ENCODE data around the gene MAGEB10.

The MAGEB10 gene, protein sequence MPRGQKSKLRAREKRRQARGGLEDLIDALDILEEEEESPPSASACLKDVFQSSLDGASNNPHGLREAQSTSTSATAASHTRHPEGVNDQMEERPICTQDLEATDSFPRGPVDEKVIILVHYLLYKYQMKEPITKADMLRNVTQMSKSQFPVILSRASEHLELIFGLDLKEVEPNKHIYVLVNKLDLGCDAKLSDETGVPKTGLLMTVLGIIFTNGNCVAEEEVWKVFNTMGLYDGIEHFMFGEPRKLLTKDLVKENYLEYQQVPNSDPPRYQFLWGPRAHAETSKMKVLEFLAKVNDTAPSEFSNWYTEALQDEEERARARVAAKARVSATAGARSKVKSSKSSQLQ

DNA sequence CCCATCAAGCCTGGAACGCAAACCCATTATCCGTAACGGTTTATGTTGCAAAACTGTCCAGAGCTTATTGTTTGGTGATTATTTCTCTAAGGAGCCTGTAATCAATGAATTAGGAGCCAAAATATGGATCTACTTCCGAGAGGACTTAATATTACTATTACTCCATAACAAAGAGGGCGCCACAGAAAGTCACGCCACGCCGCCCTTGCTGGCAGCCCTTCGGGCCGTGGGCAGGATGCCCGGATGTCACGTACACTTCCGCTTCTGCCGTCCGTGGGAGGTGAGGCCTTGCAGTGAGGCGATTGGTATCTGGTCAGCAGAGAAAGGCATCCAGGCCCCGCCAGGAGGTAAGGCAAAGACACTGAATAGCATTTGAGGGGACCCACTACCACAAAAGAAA lies at the start of gene MAGEB10:
MAGEB10 (plus strand) TSS at position 301 of the 400 bp plus-strand sequence. CDS start 13,317 bp downstream, outside the sequence.
- in situ Hi-C loops (cut with MboI; ENCODE audit: low sequenced_read_pairs, unreplicated experiment), result no loop called here
- TF ChIP-seq, protein P1, sequence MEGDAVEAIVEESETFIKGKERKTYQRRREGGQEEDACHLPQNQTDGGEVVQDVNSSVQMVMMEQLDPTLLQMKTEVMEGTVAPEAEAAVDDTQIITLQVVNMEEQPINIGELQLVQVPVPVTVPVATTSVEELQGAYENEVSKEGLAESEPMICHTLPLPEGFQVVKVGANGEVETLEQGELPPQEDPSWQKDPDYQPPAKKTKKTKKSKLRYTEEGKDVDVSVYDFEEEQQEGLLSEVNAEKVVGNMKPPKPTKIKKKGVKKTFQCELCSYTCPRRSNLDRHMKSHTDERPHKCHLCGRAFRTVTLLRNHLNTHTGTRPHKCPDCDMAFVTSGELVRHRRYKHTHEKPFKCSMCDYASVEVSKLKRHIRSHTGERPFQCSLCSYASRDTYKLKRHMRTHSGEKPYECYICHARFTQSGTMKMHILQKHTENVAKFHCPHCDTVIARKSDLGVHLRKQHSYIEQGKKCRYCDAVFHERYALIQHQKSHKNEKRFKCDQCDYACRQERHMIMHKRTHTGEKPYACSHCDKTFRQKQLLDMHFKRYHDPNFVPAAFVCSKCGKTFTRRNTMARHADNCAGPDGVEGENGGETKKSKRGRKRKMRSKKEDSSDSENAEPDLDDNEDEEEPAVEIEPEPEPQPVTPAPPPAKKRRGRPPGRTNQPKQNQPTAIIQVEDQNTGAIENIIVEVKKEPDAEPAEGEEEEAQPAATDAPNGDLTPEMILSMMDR (IDR thresholded peaks at IDR 0.05; ENCODE audit: borderline replicate concordance, control extremely low read depth, extremely low read depth, insufficient read depth, missing control alignments), result no peak
- DNase-seq (ENCODE audit: low spot score), result no peak

DNA sequence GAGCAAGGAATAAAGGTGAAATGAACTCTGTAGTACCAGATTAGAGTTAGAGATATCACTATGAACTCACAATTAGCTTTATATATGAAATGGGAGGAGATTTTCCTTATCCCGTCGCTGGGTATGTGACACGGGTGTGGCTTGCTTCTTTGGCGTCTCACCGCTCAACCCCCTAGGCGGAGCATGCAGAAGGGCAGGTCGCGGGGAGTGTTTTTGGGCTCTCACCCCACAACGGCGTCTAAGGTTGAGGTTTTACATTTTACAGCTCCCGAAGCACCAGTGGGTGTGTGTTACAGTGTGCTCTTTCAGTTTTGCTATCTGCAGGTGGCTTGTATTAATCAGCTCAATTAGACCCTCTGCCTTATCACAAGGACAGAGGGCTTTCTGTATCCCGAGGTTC lies 42.1 kb upstream of the MAGEB10 start:
- DNase-seq (ENCODE audit: low spot score), result no peak
- TF ChIP-seq, protein P1 (IDR thresholded peaks at IDR 0.05; ENCODE audit: borderline replicate concordance, control extremely low read depth, extremely low read depth, insufficient read depth, missing control alignments), result no peak
- in situ Hi-C loops (cut with MboI; ENCODE audit: low sequenced_read_pairs, unreplicated experiment), result no loop called here

DNA sequence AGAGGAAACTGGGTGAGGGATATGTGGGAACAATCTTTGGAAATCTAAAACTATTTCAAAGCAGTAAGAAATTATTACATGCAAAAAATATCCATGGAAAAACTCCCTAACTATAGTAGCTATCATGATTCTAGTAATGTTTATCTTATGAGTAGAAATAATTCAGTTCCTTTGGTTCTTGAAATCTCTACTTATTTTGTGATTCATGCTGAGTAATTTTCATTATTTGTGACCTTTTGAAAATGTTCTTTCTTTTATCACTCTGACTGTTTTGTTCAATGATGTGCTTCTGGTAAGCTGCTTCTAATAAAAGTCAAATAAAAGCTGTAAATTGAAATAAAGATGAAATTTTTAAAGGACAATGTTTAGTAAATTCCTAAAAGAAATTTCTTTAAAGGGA lies 40.4 kb upstream of the MAGEB10 start:
- TF ChIP-seq, protein P1 (IDR thresholded peaks at IDR 0.05; ENCODE audit: borderline replicate concordance, control extremely low read depth, extremely low read depth, insufficient read depth, missing control alignments), result no peak
- in situ Hi-C loops (cut with MboI; ENCODE audit: low sequenced_read_pairs, unreplicated experiment), result no loop called here
- DNase-seq (ENCODE audit: low spot score), result no peak

DNA sequence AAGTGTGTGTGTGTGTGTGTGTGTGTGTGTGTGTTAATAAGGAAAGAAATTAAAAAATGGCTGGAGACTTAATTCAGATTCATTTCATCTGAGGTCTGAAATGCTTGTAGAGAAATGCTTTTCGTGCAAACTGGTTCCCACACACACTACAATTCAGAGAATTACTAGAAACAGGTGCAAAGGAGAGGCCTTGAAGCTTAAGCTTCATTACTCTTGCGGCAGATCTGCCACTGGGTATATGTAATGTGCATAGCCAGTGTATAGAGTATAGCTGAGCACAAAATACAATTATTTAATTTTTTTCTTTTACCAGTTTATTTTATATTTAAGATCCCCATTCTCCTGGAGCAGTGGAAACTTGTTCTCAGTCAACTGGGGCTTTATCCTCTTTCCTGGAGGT lies 31.8 kb upstream of the MAGEB10 start:
- in situ Hi-C loops (cut with MboI; ENCODE audit: low sequenced_read_pairs, unreplicated experiment), result no loop called here
- TF ChIP-seq, protein P1 (IDR thresholded peaks at IDR 0.05; ENCODE audit: borderline replicate concordance, control extremely low read depth, extremely low read depth, insufficient read depth, missing control alignments), result no peak
- no peak for DNase-seq (ENCODE audit: low spot score)

- in situ Hi-C loops (cut with MboI; ENCODE audit: low sequenced_read_pairs, unreplicated experiment), result no loop called here
- DNase-seq (ENCODE audit: low spot score), result no peak
- TF ChIP-seq, protein P1 (IDR thresholded peaks at IDR 0.05; ENCODE audit: borderline replicate concordance, control extremely low read depth, extremely low read depth, insufficient read depth, missing control alignments), result no peak
Measured at GRCh38 chrX:27796640-27797257, 11.0 kb upstream of the MAGEB10 start.

GRCh38 chrX:27797575-27797974 lies 10.2 kb upstream of the MAGEB10 start:
- in situ Hi-C loops (cut with MboI; ENCODE audit: low sequenced_read_pairs, unreplicated experiment), result no loop called here
- no peak for DNase-seq (ENCODE audit: low spot score)
- TF ChIP-seq, protein P1 (IDR thresholded peaks at IDR 0.05; ENCODE audit: borderline replicate concordance, control extremely low read depth, extremely low read depth, insufficient read depth, missing control alignments), result no peak

Data from GM13976 (cell line).